HG03457 (cell line): Measurements from ENCODE around the gene SEPTIN2.
"Not testable (repeated sequence)": the region's sequence is repeated elsewhere in the genome, so short reads cannot be mapped to it uniquely, and the experiment has no call there.

Experiments
- ATAC-seq: cut with Tn5 transposase; IDR thresholded peaks from one replicate; pipeline ENCODE4 v1.9.1; 2021; ENCODE audit warnings: moderate number of reproducible peaks; ENCODE audit not compliant: unreplicated experiment

Gene SEPTIN2

GRCh38 chr2:241286348-241287090 lies 29.2 kb upstream of the SEPTIN2 start:
- no peak for ATAC-seq

- ATAC-seq: no peak
Measured at GRCh38 chr2:241288324-241288888, 27.3 kb upstream of the SEPTIN2 start.

DNA sequence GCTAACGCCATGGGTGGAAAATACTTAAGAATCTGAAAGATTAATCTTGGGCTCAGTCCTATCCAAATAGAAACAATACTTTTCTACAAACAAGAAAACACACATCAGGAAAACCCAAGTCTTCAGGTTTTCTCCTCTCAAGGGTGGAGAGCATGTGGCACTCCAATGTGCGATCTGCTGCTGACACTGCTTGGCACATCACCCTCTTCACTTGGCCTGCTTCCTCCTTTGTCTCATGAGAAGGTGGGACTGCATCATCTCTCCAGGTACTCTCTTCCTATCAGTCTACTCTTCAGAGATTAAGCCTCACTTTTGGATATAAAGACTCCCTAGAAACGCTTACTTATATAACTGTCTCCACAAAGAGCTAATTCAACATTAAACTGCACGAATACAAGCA lies 26.7 kb upstream of the SEPTIN2 start:
- ATAC-seq: no peak

- ATAC-seq: no peak
Measured at GRCh38 chr2:241289597-241289996, 26.1 kb upstream of the SEPTIN2 start.

DNA sequence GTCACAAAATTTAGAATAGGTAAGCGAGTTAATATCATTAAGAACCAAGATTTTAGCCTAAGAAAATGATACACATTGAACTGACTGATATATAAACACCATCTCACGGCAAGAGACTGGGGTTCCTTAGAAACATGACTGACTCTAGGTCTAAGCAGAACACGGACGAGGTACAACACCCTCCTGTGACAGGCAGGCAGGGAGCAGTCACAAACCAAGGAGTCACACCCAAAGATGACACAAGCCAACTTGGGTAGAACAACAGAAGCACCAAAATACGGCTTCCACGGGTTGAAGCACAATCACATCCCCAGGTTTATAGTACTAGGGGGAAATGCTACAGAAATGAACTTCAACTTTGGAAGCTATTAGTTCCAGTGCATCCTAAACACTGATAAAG lies 24.6 kb upstream of the SEPTIN2 start:
- no peak for ATAC-seq

GRCh38 chr2:241291977-241292376 lies 23.7 kb upstream of the SEPTIN2 start:
- ATAC-seq: no peak

DNA sequence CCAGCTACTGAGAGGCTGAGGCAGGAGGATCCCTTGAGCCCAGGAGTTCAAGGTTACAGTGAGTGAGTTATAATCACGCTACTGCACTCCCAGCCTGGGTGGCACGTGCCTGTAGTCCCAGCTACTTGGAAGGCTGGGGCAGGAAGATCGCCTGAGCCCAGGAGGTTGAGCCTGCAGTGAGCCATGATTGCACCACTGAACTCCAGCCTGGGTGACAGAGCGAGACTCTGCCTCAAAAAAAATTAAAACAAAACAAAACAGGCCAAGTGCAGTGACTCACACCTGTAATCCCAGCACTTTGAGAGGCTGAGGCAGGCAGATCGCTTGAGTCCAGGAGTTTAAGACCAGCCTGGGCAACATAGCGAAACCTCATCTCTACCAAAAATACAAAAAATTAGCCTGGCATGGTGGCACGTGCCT lies 22.3 kb upstream of the SEPTIN2 start:
- not testable (repeated sequence) for ATAC-seq

DNA sequence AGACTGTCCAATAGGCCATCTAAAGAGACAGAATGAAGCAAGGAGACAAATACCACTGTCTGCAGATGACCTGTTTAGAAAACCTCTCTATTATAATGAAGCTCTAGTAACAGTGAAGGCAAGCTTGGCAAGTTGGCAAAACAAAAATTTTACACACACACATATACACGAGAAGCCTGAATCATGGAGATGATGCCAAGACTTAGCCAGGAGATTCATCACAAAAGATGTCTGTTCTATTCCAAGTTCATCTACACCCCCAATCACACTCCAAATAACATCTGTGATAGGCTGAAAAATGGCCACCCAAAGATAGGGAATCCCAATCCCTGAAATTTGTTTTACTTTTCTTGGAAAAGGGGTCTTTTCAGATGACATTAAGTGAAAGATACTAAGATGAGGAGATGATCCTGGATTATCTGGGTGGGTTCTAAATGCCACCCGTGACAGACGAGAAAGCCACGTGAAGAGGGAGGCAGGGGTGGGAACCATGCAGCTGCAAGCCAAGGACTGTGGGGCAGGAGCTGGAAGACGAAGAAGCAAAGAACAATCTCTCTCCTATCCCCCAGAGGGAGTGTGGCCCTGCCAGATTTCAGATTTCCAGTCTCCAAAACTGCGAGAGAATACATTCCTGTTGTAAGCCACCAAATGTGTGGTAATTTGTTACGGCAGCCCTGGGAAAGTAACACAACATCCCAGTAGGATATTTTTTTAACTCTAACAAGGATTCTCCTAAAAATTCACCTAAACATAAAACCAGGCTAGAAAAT lies 20.2 kb upstream of the SEPTIN2 start:
- ATAC-seq: no peak

- no peak for ATAC-seq
Measured at GRCh38 chr2:241296767-241297166, 19.0 kb upstream of the SEPTIN2 start.

- ATAC-seq: no peak
Measured at GRCh38 chr2:241298673-241299072, 17.1 kb upstream of the SEPTIN2 start.

GRCh38 chr2:241300000-241300399 lies 15.7 kb upstream of the SEPTIN2 start:
- no peak for ATAC-seq

GRCh38 chr2:241302083-241302482 lies 13.6 kb upstream of the SEPTIN2 start:
- ATAC-seq: no peak

- ATAC-seq: no peak
Measured at GRCh38 chr2:241302759-241303651, 12.7 kb upstream of the SEPTIN2 start.

DNA sequence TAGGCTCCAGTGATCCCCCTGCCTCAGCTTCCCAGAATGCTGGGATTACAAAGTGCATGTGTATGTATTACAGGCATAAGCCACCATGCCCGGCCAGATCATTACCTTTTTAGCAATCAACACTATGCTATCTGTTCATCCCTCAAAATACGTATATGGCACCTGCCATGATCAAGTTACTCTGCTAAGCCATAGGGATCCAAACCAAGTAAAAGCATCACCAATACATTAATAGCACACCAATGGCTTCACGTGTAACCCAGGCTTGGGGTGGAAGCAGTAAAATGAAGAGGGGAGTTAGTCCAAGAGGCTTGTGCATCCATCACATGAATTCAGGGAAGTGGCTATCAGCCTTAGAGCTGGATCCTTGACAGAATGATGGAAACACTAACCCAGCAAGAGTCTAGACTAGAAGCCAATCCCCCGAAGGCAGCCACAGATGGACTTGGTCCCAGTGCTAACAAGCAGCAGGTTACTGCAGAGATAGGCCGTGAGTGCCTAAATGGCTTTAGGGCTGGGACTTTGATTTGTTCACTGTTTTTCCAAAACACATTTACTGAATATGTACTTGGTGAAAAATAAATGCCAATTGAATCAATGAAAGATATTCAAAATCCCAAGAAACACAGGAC lies 11.6 kb upstream of the SEPTIN2 start:
- no peak for ATAC-seq

GRCh38 chr2:241307055-241307454 lies 8.7 kb upstream of the SEPTIN2 start:
- no peak for ATAC-seq

GRCh38 chr2:241308267-241308666 lies 7.5 kb upstream of the SEPTIN2 start:
- no peak for ATAC-seq

GRCh38 chr2:241308832-241309500 lies 6.8 kb upstream of the SEPTIN2 start:
- no peak for ATAC-seq

DNA sequence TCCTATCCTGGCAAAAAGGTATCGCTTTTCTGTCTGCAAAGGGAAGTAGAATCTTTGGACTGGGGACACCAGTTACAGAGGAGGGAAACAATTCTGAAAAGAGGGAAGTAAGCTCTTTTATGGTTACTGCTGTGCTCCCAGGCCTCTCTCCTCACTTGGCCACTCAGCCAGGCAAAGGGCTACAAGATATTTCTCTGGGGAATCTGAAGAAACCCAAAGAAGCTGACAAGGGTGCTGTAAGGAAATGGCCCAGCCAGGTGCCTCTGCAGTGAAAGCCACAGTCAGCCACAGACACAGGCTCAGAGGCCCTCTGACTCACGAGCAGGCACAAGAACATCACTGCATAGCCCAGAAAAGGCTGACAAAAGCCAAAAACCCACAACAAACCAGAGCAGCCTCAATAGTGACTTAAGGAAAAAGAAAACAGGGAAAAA lies 6.0 kb upstream of the SEPTIN2 start:
- ATAC-seq: peak; percentile 28

- no peak for ATAC-seq
Measured at GRCh38 chr2:241310917-241311566, 4.7 kb upstream of the SEPTIN2 start.
